Measurements from ENCODE around the gene KIF18A.
"Not testable (repeated sequence)": the region's sequence is repeated elsewhere in the genome, so short reads cannot be mapped to it uniquely, and the experiment has no call there.

Gene KIF18A

GRCh38 chr11:28107750-28108618 lies at the start of gene KIF18A, which contains the start of gene METTL15:
Gene KIF18A, minus strand, starts transcription at chr11:28108156. Its CDS starts 10,209 bp downstream, at chr11:28097947.
Gene METTL15, plus strand, starts transcription at chr11:28108388. Its CDS starts 4,947 bp downstream, at chr11:28113335.
- H3K9me3 Mint-ChIP-seq = no peaks in the 10 kb centered on the region
- H3K36me3 Mint-ChIP-seq (ENCODE audit: low read depth) = peaks cover 15% of the 10 kb centered on the region
- H3K27ac Mint-ChIP-seq = peak within 1 kb of the TSS; percentile 99
- H3K27me3 Mint-ChIP-seq = no peaks in the 10 kb centered on the region
- H3K4me3 Mint-ChIP-seq = peak within 1 kb of the TSS; percentile 99
- H3K4me1 Mint-ChIP-seq (ENCODE audit: low read depth) = peaks cover 51% of the 10 kb centered on the region

DNA sequence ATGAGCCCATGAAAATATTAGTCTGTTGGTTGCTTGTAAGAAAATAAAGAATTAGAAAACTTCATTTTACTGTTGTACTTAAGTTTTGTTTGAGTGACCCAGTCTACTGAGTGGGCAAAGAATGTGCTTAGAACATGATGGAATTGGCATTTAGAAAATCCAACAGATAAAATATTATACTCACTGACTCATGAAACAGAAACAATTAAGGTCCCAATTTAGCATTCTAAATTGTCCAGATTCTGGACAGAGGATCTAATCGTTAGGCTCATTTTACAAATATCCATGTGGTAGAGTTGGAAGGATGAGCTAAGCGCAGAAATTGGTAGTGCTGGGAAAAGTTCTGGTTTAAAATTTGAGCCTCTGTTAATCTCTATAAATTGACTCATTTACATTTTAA lies 45.6 kb upstream of the KIF18A start:
- H3K36me3 Mint-ChIP-seq (ENCODE audit: low read depth) = peaks cover 42% of the 10 kb centered on the region
- H3K27me3 Mint-ChIP-seq = no peaks in the 10 kb centered on the region
- H3K27ac Mint-ChIP-seq = no peak overlapping the region
- H3K4me3 Mint-ChIP-seq = no peak overlapping the region
- H3K9me3 Mint-ChIP-seq = peaks cover 6% of the 10 kb centered on the region
- no peaks in the 10 kb centered on the region for H3K4me1 Mint-ChIP-seq (ENCODE audit: low read depth)

DNA sequence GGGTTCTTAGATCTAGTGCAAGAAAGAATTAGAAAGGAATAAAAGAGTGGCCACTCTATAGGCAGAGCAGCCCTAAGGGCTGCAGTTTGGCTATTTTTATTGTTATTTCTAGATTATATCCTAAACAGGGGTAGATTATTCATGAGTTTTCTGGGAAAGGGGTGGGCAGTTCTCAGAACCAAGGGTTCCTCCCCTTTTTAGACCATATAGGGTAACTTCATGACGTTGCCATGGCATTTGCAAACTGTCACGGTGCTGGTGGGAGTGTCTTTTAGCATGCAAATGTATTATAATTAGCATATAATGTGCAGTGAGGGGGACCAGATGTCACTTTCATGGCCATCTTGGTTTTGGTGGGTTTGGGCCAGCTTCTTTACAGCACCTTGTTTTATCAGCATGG lies 44.8 kb upstream of the KIF18A start:
- H3K27me3 Mint-ChIP-seq = no peaks in the 10 kb centered on the region
- H3K4me1 Mint-ChIP-seq (ENCODE audit: low read depth) = no peaks in the 10 kb centered on the region
- no peak overlapping the region for H3K27ac Mint-ChIP-seq
- peaks cover 34% of the 10 kb centered on the region for H3K36me3 Mint-ChIP-seq (ENCODE audit: low read depth)
- no peak overlapping the region for H3K4me3 Mint-ChIP-seq
- H3K9me3 Mint-ChIP-seq = peaks cover 3% of the 10 kb centered on the region

GRCh38 chr11:28146123-28146751 lies 38.3 kb upstream of the KIF18A start:
- no peaks in the 10 kb centered on the region for H3K27me3 Mint-ChIP-seq
- peaks cover under 1% of the 10 kb centered on the region for H3K9me3 Mint-ChIP-seq
- peaks cover 13% of the 10 kb centered on the region for H3K4me1 Mint-ChIP-seq (ENCODE audit: low read depth)
- H3K4me3 Mint-ChIP-seq = no peak overlapping the region
- H3K36me3 Mint-ChIP-seq (ENCODE audit: low read depth) = peaks cover 16% of the 10 kb centered on the region
- H3K27ac Mint-ChIP-seq = no peak overlapping the region

DNA sequence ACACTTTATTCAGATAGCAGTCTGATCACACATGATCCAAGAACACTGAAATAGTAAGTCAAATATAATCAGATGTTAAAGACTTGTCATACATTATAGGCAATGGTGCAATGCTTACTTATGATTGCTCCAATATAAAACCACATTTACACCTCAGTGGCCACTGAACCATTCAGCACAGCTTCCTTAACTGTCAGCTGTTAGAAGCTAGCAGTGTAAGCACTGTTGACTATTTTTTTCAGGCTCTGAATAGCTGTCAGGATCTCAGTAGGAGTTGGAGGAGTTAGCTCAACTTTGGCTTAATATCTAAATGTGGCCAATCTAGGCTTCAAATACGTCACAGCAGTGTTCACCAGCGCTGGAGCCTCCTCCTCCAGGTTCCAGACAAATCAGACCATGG lies 36.9 kb upstream of the KIF18A start:
- no peaks in the 10 kb centered on the region for H3K27me3 Mint-ChIP-seq
- H3K4me1 Mint-ChIP-seq (ENCODE audit: low read depth) = peaks cover 13% of the 10 kb centered on the region
- no peak overlapping the region for H3K4me3 Mint-ChIP-seq
- H3K27ac Mint-ChIP-seq = no peak overlapping the region
- peaks cover 6% of the 10 kb centered on the region for H3K9me3 Mint-ChIP-seq
- H3K36me3 Mint-ChIP-seq (ENCODE audit: low read depth) = peaks cover 25% of the 10 kb centered on the region

GRCh38 chr11:28142724-28143123 lies 34.8 kb upstream of the KIF18A start:
- Mint-ChIP-seq H3K36me3 (ENCODE audit: low read depth) (peaks cover 43% of the 10 kb centered on the region), H3K9me3 (peaks cover 12% of the 10 kb centered on the region), H3K4me1 (ENCODE audit: low read depth) (peaks cover 13% of the 10 kb centered on the region), H3K27ac (no peak overlapping the region), H3K27me3 (no peaks in the 10 kb centered on the region), H3K4me3 (no peak overlapping the region)

DNA sequence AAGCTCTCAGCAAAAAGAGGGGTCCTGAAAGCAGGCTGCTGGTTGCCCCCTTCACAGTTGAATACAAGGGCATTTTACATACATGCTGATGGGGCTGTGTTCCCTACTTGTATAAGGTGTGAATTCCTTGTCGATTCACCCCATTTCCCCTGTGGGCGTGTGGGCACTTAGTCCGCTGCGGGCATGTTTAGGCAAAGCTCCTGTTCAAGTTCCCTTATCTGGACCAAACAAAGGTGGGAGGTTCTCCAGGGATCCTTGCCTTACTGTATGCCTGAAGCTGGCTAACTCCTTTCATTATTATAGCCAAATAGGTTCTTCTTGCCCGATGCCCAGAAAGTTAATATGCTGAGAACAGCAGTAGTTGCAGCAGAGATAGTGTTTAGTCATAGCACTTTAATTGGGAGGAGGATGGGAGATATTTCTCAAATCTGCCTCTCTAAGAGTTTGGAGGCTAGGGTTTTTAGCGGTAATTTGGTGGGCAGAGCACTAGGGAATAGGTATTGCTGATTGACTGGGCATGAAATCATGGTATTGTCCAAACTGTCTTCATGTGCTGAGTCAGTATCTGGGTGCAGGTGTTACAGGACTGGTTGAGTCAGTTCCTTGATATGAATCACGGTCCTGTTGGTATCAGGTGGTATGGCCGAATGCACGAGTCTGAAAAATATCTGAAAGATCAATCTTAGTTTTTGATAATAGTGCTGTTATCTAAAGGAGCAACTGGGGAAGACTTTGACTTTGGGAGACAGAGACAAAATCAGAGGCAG lies 32.9 kb upstream of the KIF18A start:
- no peaks in the 10 kb centered on the region for H3K27me3 Mint-ChIP-seq
- H3K36me3 Mint-ChIP-seq (ENCODE audit: low read depth) = peaks cover 59% of the 10 kb centered on the region
- H3K27ac Mint-ChIP-seq = no peak overlapping the region
- H3K4me3 Mint-ChIP-seq = no peak overlapping the region
- H3K4me1 Mint-ChIP-seq (ENCODE audit: low read depth) = peaks cover 9% of the 10 kb centered on the region
- peaks cover 22% of the 10 kb centered on the region for H3K9me3 Mint-ChIP-seq

DNA sequence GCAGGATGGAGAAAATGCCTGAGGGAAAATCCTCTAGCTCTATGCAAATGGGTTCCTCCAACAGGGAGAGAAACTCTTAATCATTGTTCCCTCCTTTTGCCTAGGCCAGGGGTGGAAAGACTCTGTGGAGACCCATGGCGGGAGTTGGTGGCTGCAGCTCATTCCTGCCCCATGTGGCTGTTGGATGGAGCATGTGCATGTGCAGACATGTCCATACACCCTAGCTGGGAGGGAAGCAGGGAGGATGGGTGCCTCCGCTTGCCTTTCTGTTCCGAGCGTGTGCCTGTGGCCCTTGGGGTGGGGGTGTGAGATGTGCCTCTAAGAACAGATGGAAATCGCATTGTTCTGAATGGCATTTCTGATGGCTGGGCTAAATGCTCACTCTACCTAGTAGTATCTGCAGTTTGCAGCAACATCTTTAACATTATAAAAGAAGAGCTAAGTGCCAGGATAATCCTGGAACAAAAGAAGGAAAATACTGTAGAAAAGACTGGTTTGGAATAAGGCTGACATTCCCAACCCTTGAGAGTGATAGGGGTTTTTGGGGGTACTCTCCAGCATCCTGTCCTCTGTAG lies 32.0 kb upstream of the KIF18A start:
- no peak overlapping the region for H3K27ac Mint-ChIP-seq
- no peak overlapping the region for H3K4me3 Mint-ChIP-seq
- no peaks in the 10 kb centered on the region for H3K27me3 Mint-ChIP-seq
- H3K4me1 Mint-ChIP-seq (ENCODE audit: low read depth) = peaks cover 9% of the 10 kb centered on the region
- peaks cover 67% of the 10 kb centered on the region for H3K36me3 Mint-ChIP-seq (ENCODE audit: low read depth)
- H3K9me3 Mint-ChIP-seq = peaks cover 22% of the 10 kb centered on the region

DNA sequence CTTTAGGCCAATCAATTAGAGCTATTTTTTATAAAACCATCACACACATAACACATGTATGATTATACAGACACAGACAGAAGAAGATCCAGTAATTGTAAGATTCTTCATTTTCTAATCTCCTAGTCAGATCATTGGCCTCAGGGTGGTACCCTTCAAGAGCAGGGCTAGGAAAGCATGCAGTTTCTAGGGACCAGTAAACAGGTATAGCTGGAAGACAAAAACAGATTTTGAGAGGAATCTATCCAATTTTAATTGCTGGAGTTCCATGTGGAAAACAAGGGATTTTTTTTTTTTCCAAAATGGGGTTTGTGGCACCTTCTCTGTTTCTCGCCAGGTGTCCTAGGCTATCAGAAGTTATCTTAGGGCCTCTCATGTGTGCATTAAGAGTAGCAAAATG lies 29.9 kb upstream of the KIF18A start:
- Mint-ChIP-seq H3K36me3 (ENCODE audit: low read depth) (peaks cover 75% of the 10 kb centered on the region), H3K4me3 (no peak overlapping the region), H3K9me3 (peaks cover 26% of the 10 kb centered on the region), H3K27ac (no peak overlapping the region), H3K4me1 (ENCODE audit: low read depth) (no peaks in the 10 kb centered on the region), H3K27me3 (no peaks in the 10 kb centered on the region)

- Mint-ChIP-seq H3K9me3 (peaks cover 26% of the 10 kb centered on the region), H3K27ac (no peak overlapping the region), H3K36me3 (ENCODE audit: low read depth) (peaks cover 72% of the 10 kb centered on the region)
Observed at GRCh38 chr11:28137366-28137765, 29.4 kb upstream of the KIF18A start.

GRCh38 chr11:28136157-28136556 lies 28.2 kb upstream of the KIF18A start:
- H3K4me3 Mint-ChIP-seq; H3K27ac Mint-ChIP-seq; H3K27me3 Mint-ChIP-seq; H3K4me1 Mint-ChIP-seq (ENCODE audit: low read depth): not testable (repeated sequence)
- peaks cover 24% of the 10 kb centered on the region for H3K9me3 Mint-ChIP-seq
- peaks cover 73% of the 10 kb centered on the region for H3K36me3 Mint-ChIP-seq (ENCODE audit: low read depth)

More at GRCh38 chr11:28137366-28137765, 29.4 kb upstream of the KIF18A start:
- Mint-ChIP-seq H3K4me1 (ENCODE audit: low read depth) (no peaks in the 10 kb centered on the region), H3K4me3 (no peak overlapping the region), H3K27me3 (no peaks in the 10 kb centered on the region)

GRCh38 chr11:28133146-28133545 lies 25.2 kb upstream of the KIF18A start:
- Mint-ChIP-seq H3K4me1 (ENCODE audit: low read depth) (no peaks in the 10 kb centered on the region), H3K9me3 (peaks cover 17% of the 10 kb centered on the region), H3K27ac (no peak overlapping the region), H3K27me3 (no peaks in the 10 kb centered on the region), H3K4me3 (no peak overlapping the region), H3K36me3 (ENCODE audit: low read depth) (peaks cover 53% of the 10 kb centered on the region)

GRCh38 chr11:28132548-28132947 lies 24.6 kb upstream of the KIF18A start:
- Mint-ChIP-seq H3K36me3 (ENCODE audit: low read depth) (peaks cover 49% of the 10 kb centered on the region), H3K27ac (no peak overlapping the region), H3K4me1 (ENCODE audit: low read depth) (no peaks in the 10 kb centered on the region), H3K9me3 (peaks cover 13% of the 10 kb centered on the region), H3K27me3 (no peaks in the 10 kb centered on the region), H3K4me3 (no peak overlapping the region)

GRCh38 chr11:28123151-28123581 lies 15.2 kb upstream of the KIF18A start:
- Mint-ChIP-seq H3K27me3 (no peaks in the 10 kb centered on the region), H3K9me3 (no peaks in the 10 kb centered on the region), H3K27ac (no peak overlapping the region), H3K36me3 (ENCODE audit: low read depth) (peaks cover 30% of the 10 kb centered on the region), H3K4me3 (no peak overlapping the region), H3K4me1 (ENCODE audit: low read depth) (peaks cover 4% of the 10 kb centered on the region)

Data from stimulated activated naive CD8-positive, alpha-beta T cell treated with anti-CD3 and anti-CD28 coated beads, Interleukin-15, Interleukin-2, amounts not matched to agents 100 ng/mL and 50 ng/mL, for 24 hours (primary cell).